Liver (tissue), 3 donors: ENCODE measurements around the gene ERAP2.

ENCODE experiments used
- CTCF ChIP-seq: fragments of 150-350 bp; IDR thresholded peaks from 2 replicates; pipeline ENCODE4 v1.5.1; 2017; ENCODE audit warnings: improper control_type of control experiment, low read depth, low read length; ENCODE audit not compliant: missing input control
- EGR1 ChIP-seq, 2 donors: IDR thresholded peaks; 2 replicates each; pipeline ENCODE4 v1.6.1; 2016 to 2018; ENCODE audit warnings: antibody characterized with exemption in 2 of 2, low read depth in 2 of 2
- GABPA ChIP-seq, 2 donors: IDR thresholded peaks in 1 of 2; conservative IDR thresholded peaks in 1 of 2; 2 replicates each; pipeline ENCODE4 v1.6.1; 2016; ENCODE audit warnings: antibody characterized with exemption in 2 of 2, mild to moderate bottlenecking in 1 of 2, moderate library complexity in 1 of 2
- JUND ChIP-seq, 2 donors: IDR thresholded peaks; 2 replicates each; pipeline ENCODE4 v1.6.1; 2016; ENCODE audit warnings: antibody characterized with exemption in 2 of 2
- MAX ChIP-seq: IDR thresholded peaks from 2 replicates; pipeline ENCODE4 v1.6.1; 2016; ENCODE audit warnings: antibody characterized with exemption
- NR2F2 ChIP-seq: IDR thresholded peaks from 2 replicates; pipeline ENCODE4 v1.6.1; 2016; ENCODE audit warnings: antibody characterized with exemption
- RAD21 ChIP-seq, 2 donors: IDR thresholded peaks; 2 replicates each; pipeline ENCODE4 v1.6.1; 2016; ENCODE audit warnings: antibody characterized with exemption in 2 of 2, mild to moderate bottlenecking in 2 of 2
- REST ChIP-seq: IDR thresholded peaks from 2 replicates; pipeline ENCODE4 v1.6.1; 2016; ENCODE audit warnings: antibody characterized with exemption, mild to moderate bottlenecking
- RXRA ChIP-seq, 2 donors: IDR thresholded peaks; 2 replicates each; pipeline ENCODE4 v1.6.1; 2017 to 2018; ENCODE audit warnings: antibody characterized with exemption in 2 of 2, mild to moderate bottlenecking in 1 of 2
- SP1 ChIP-seq: IDR thresholded peaks from 2 replicates; pipeline ENCODE4 v1.6.1; 2018; ENCODE audit warnings: antibody characterized with exemption, mild to moderate bottlenecking
- TAF1 ChIP-seq: conservative IDR thresholded peaks from 2 replicates; pipeline ENCODE4 v1.6.1; 2016; ENCODE audit warnings: antibody characterized with exemption, mild to moderate bottlenecking
- donor health status: healthy.
- donor health status: healthy.

DNA sequence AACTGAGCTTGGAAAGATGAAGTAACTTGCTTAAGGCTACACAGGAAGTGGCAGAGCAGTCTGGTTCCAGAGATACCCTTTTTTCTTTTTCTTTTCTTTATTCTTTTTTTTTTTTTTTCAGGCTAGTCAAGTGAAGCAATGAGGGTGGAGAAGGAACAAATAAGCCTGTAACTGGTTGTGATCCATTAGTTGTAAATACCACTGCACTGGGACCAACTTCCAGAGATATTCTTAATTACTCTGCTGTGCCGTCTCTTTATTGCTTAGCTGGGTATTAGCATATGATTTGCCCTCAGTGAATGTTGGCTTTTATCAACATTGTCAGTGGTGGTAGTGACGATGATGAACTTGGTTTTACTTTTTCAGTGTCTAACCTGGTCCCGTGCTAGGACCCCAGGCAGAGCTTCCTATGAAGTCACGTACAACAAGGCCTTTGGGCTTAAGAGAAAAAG is 86.3 kb downstream of the ERAP2 start:
- TF ChIP-seq CTCF (no peak), MAX (no peak), RAD21 (IDR thresholded peaks at IDR 0.05) (no peak), TAF1 (no peak), NR2F2 (no peak), RXRA (IDR thresholded peaks at IDR 0.05) (no peak), SP1 (no peak), JUND (IDR thresholded peaks at IDR 0.05) (no peak), GABPA (IDR thresholded peaks at IDR 0.05 in 1 of 2, conservative IDR thresholded peaks at IDR 0.05 in 1 of 2) (no peak), REST (no peak), EGR1 (IDR thresholded peaks at IDR 0.05; ENCODE audit: low read depth in 2 of 2) (no peak)
